Lung (tissue), 12 donors: Measurements from ENCODE around the gene PSRC1. TPM values are rescaled to one million over a fixed set of nuclear protein-coding genes. Genes with fewer than 3 reads are reported as not detected.

Experiments
- ATAC-seq: fragments of 200-7000 bp; cut with Tn5 transposase; one replicate; pipeline ENCODE4 v1.9.1; 2020; ENCODE audit warnings: moderate number of reproducible peaks; ENCODE audit not compliant: insufficient read depth, low FRiP score
- DNase-seq, 3 donors: peaks; one replicate each; pipeline ENCODE4 v3.0.0-alpha.2; 2013 to 2017
- H3K27ac ChIP-seq, 2 donors: one replicate each; pipeline ENCODE4 v1.5.1; 2013; ENCODE audit warnings: mild to moderate bottlenecking in 2 of 2, moderate library complexity in 2 of 2, control low read depth in 1 of 2, inconsistent platforms in 1 of 2, low read depth in 1 of 2, low read length in 1 of 2
- H3K27me3 ChIP-seq, 3 donors: one replicate each; pipeline ENCODE4 v1.5.1; 2013; ENCODE audit warnings: low read length in 2 of 3; ENCODE audit not compliant: control insufficient read depth in 3 of 3, insufficient read depth in 3 of 3
- H3K36me3 ChIP-seq, 4 donors: one replicate each; pipeline ENCODE4 v1.5.1; 2013; ENCODE audit warnings: low read length in 4 of 4, mild to moderate bottlenecking in 1 of 4, moderate library complexity in 1 of 4; ENCODE audit not compliant: control insufficient read depth in 4 of 4, insufficient read depth in 4 of 4
- H3K4me1 ChIP-seq, 5 donors: one replicate each; pipeline ENCODE4 v1.5.1; 2013; ENCODE audit warnings: low read length in 5 of 5, mild to moderate bottlenecking in 2 of 5, moderate library complexity in 1 of 5; ENCODE audit not compliant: control insufficient read depth in 5 of 5, insufficient read depth in 5 of 5
- H3K4me3 ChIP-seq: one replicate; pipeline ENCODE4 v1.5.1; 2013; ENCODE audit warnings: mild to moderate bottlenecking, control low read depth, moderate library complexity
- H3K9ac ChIP-seq, 2 donors: one replicate each; pipeline ENCODE4 v1.5.1; 2013; ENCODE audit warnings: low read length in 2 of 2, control low read depth in 1 of 2; ENCODE audit not compliant: insufficient read depth in 1 of 2
- H3K9me3 ChIP-seq, 4 donors: one replicate each; pipeline ENCODE4 v1.5.1; 2013; ENCODE audit warnings: low read length in 3 of 4, mild to moderate bottlenecking in 1 of 4, moderate library complexity in 1 of 4; ENCODE audit not compliant: control insufficient read depth in 4 of 4, insufficient read depth in 3 of 4
- WGBS, 2 donors: extraction: QIAGEN DNeasy Blood & Tissue Kit; methylation state at CpG; one replicate each; pipeline ENCODE4 v1.1.7; 2013; 5-methylcytosine and 5-hydroxymethylcytosine counted together
- polyA plus RNA-seq, 2 donors: library from polyadenylated mRNA; stranded (reverse); fragments of 200-250 nt; gene quantifications; one replicate each; pipeline ENCODE4 v1.2.1, GENCODE V29; 2013
- total RNA-seq, 2 donors: library from RNA; depleted of rRNA in 1 of 2; stranded (reverse); fragments of >200 nt in 1 of 2; gene quantifications; one replicate each; pipeline ENCODE4 v1.2.1, GENCODE V29; 2014 to 2021
- TF ChIP-seq, protein P1 (sequence below): IDR thresholded peaks from 2 replicates; pipeline ENCODE4 v1.5.1; 2012; ENCODE audit warnings: mild to moderate bottlenecking; ENCODE audit errors: control extremely low read depth, extremely low read depth
- donor health status: control.
- donor health status: control.
- donor health status: Bipolar disorder and iron deficiency.
- donor health status: healthy.
- donor health status: DM: yes; HTN: yes; CAD: no.

Gene PSRC1
- total and polyA plus RNA-seq, 4 donors: 2.7 to 4.9 (median 4.8) TPM

DNA sequence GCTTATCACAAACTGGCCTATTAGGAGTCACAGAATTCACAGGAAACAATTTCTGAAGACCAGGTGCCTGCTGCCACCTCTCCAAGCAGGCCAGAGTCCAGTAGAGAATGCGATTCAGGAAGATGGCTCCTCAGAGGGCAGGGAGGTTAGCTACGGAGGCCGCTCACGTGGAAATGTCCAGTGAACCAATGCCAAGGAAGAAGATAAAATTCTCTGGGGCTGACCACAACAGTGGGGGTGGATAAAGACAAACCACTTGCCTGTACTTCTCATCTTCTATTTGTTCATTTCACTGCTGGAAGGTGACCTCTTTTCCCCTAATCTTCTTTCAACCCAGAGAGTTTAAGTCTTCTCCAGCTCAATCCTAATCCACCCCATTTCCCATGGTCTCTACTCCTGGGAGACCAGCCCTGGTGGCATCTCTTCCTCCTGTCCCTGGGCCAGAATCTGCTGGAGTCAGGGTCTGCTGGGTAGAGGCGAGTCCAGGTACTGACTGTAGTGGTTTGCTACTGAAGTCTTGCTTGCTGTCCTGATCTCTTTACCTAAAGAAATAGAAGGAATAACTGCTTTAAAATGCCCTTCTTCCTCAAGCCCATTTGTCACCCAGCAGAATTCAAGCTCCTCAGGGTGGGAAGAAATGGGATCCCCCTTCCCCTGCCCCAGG is 3.2 kb downstream of the PSRC1 start:
- Histone ChIP-seq H3K36me3 (peaks cover 0 to 16% (median 6%) of the 10 kb centered on the region in 4 donors), H3K4me1 (peaks cover 0 to 44% (median 15%) of the 10 kb centered on the region in 5 donors), H3K9me3 (no peaks in the 10 kb centered on the region), H3K27me3 (no peaks in the 10 kb centered on the region), H3K4me3 (no peak overlapping the region), H3K27ac (no peak overlapping the region), H3K9ac (no peak overlapping the region)
- DNase-seq (no peak), ATAC-seq (no peak)
- 89 to 94% methylated on average over 5 of the region's 5 CpGs for WGBS, 2 donors
- TF ChIP-seq, protein P1, sequence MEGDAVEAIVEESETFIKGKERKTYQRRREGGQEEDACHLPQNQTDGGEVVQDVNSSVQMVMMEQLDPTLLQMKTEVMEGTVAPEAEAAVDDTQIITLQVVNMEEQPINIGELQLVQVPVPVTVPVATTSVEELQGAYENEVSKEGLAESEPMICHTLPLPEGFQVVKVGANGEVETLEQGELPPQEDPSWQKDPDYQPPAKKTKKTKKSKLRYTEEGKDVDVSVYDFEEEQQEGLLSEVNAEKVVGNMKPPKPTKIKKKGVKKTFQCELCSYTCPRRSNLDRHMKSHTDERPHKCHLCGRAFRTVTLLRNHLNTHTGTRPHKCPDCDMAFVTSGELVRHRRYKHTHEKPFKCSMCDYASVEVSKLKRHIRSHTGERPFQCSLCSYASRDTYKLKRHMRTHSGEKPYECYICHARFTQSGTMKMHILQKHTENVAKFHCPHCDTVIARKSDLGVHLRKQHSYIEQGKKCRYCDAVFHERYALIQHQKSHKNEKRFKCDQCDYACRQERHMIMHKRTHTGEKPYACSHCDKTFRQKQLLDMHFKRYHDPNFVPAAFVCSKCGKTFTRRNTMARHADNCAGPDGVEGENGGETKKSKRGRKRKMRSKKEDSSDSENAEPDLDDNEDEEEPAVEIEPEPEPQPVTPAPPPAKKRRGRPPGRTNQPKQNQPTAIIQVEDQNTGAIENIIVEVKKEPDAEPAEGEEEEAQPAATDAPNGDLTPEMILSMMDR: no peak

DNA sequence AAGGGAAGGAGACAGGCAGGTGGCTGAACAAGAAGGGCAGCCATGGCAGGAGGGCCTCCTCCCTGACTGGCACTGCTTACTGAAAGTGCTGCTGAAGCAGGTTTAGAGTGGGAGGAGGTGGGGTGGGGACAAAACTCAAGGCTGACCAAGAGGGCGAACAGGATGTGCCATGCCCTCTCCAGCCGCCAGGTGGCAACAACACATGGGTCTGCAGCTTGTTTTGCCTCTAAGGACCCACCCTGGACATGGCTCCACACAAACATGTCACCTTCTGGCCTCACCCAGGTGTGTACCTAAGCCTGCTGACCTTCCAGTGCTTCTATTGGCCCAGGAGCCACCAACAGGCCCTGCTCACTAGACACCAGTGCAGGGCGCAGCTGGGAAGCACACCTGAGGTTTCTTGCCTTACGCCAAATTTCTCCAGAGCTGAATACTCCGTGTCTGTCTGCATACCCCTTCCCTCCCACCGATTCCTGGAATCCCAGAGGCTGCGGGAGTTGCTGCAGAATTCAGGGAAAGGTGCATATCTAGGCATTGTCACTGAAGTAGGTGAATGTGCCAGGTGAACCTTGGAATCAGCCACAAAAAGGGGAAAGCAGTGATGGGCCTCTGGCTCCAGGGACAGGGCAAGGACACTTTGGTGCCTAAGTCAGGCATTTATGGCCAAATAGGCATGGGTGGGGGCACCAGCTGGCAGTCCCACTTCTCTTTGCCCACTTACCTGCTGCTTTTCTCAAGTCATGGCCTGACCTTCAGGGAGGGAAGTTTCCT is 5.3 kb downstream of the PSRC1 start:
- H3K9ac ChIP-seq: peak overlapping the region in 1 of 2 donors; percentile 52
- 66 to 71% methylated on average over 7 of the region's 7 CpGs for WGBS, 2 donors
- ATAC-seq: peak; percentile 67

DNA sequence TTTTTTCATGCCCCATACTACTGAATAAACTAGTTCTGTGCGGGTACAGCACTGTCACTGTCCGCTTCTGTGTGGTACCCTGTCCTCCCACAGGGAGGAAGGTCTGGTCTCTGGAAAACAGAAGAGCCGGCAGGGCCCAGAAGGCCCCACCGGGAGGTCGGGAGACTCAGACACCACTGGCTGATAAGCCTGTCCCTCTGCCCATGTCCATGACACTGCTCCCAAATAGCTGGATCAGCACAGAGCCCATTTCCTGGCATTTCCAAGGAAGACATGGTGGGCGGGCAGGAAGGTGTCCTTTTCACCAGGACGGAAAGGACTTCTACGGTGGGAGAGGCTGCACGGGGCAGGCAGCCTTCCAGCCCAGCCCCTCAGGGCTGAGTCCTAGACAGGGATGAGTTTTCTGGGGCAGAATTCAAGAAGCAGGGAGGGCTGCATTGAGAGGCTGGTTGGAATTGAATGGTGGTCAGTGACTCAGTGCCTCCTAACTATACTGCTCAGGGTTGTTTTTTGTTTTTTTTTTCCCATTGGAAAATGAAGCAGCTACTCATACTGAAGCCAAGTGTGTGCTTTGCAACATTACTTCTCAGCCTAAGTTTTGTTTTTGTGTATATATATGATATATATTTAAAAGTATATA is 7.1 kb downstream of the PSRC1 start:
- peak overlapping the region in 1 of 2 donors; percentile 57 for H3K27ac ChIP-seq
- DNase-seq: peak in 1 of 3 donors; percentile 26

More for the DNA sequence above, 5.3 kb downstream of the PSRC1 start:
- H3K27ac ChIP-seq: peak overlapping the region in 1 of 2 donors; percentile 68
- H3K4me1 ChIP-seq: peaks cover 0 to 57% (median 14%) of the 10 kb centered on the region in 5 donors
- TF ChIP-seq, protein P1: peak; percentile 70
- H3K4me3 ChIP-seq: no peak overlapping the region
- no peaks in the 10 kb centered on the region for H3K27me3 ChIP-seq
- peaks cover 0 to 16% (median 6%) of the 10 kb centered on the region in 4 donors for H3K36me3 ChIP-seq
- DNase-seq: peak; percentile 75 to 82 (median 76)
- H3K9me3 ChIP-seq: no peaks in the 10 kb centered on the region

More for the DNA sequence above, 7.1 kb downstream of the PSRC1 start:
- WGBS, 2 donors: 62 to 75% methylated on average over 9 of the region's 9 CpGs
- Histone ChIP-seq H3K27me3 (no peaks in the 10 kb centered on the region), H3K9ac (no peak overlapping the region), H3K36me3 (peaks cover 0 to 11% (median 5%) of the 10 kb centered on the region in 4 donors), H3K9me3 (no peaks in the 10 kb centered on the region), H3K4me1 (peaks cover 0 to 49% (median 7%) of the 10 kb centered on the region in 5 donors), H3K4me3 (no peak overlapping the region)
- no peak for ATAC-seq
- TF ChIP-seq, protein P1: no peak
